Fibroblast of the aortic adventitia (primary cell): ENCODE results near the gene EXOC7. TPM values are rescaled to one million over a fixed set of nuclear protein-coding genes. Genes with fewer than 3 reads are reported as not detected.

Experiments used
- DNase-seq: peaks from one replicate; pipeline ENCODE4 v3.0.0-alpha.2; 2010; ENCODE audit warnings: low read depth
- H3K4me3 ChIP-seq: 2 replicates; pipeline ENCODE4 v1.5.1; 2011; ENCODE audit warnings: low read depth, mild to moderate bottlenecking, control low read depth, low read length, moderate library complexity
- CTCF ChIP-seq: IDR thresholded peaks from 2 replicates; pipeline ENCODE4 v1.5.1; 2011; ENCODE audit warnings: mild to moderate bottlenecking, low read length, control low read depth, inconsistent platforms; ENCODE audit not compliant: insufficient read depth
- total RNA-seq: library from RNA; depleted of rRNA; stranded (reverse); fragments of >200 nt; gene quantifications from 2 replicates; pipeline ENCODE4 v1.2.3, GENCODE V29; 2012; ENCODE audit warnings: low replicate concordance

The EXOC7 gene
- total RNA-seq, 1 donor = 88.5 TPM

GRCh38 chr17:76148015-76148326 is 44.4 kb upstream of the EXOC7 start:
- no peak for DNase-seq
- H3K4me3 ChIP-seq = no peak overlapping the region
- no peak for TF ChIP-seq CTCF

- DNase-seq = peak; percentile 59
Measured at GRCh38 chr17:76147211-76148014, 43.8 kb upstream of the EXOC7 start.

GRCh38 chr17:76146053-76146851 is 42.7 kb upstream of the EXOC7 start:
- H3K4me3 ChIP-seq = no peak overlapping the region
- DNase-seq = no peak
- no peak for TF ChIP-seq CTCF

More at GRCh38 chr17:76147211-76148014, 43.8 kb upstream of the EXOC7 start:
- peak; percentile 68 for TF ChIP-seq CTCF
- no peak overlapping the region for H3K4me3 ChIP-seq

GRCh38 chr17:76145231-76146052 is 41.9 kb upstream of the EXOC7 start:
- no peak overlapping the region for H3K4me3 ChIP-seq
- TF ChIP-seq CTCF = no peak
- DNase-seq = no peak

GRCh38 chr17:76142585-76143041 is 39.0 kb upstream of the EXOC7 start:
- no peak for TF ChIP-seq CTCF
- no peak for DNase-seq
- no peak overlapping the region for H3K4me3 ChIP-seq

- H3K4me3 ChIP-seq = no peak overlapping the region
- DNase-seq = no peak
- no peak for TF ChIP-seq CTCF
Measured at GRCh38 chr17:76142039-76142584, 38.5 kb upstream of the EXOC7 start.
